Activated T-helper 1 cell treated with anti-CD3 and anti-CD28 coated beads, Interleukin-12 subunit alpha, Interleukin-12 subunit beta, Interleukin-2, Interleukin-4 antibody, amounts not matched to agents 30 ng/mL and 10 ng/mL and 1 ng/mL, durations not matched to agents 14 hours and 24 hours and 36 hours (primary cell): ENCODE measurements around the gene GRIK2. TPM values are rescaled to one million over a fixed set of nuclear protein-coding genes. Genes with fewer than 3 reads are reported as not detected.
"Not testable (repeated sequence)": the region's sequence is repeated elsewhere in the genome, so short reads cannot be mapped to it uniquely, and the experiment has no call there.

Source experiments
- DNase-seq: peaks from one replicate; pipeline ENCODE4 v3.0.0; 2021; ENCODE audit warnings: low spot score
- H3K27ac Mint-ChIP-seq: one replicate; pipeline ENCODE4 v1.8.0; 2021; ENCODE audit warnings: mild to moderate bottlenecking, mixed read lengths
- H3K27me3 Mint-ChIP-seq: one replicate; pipeline ENCODE4 v1.8.0; 2022; ENCODE audit warnings: mild to moderate bottlenecking, moderate library complexity, mixed read lengths; ENCODE audit not compliant: insufficient read depth
- H3K36me3 Mint-ChIP-seq: one replicate; pipeline ENCODE4 v1.8.0; 2021; ENCODE audit warnings: low read depth, mixed read lengths
- H3K4me1 Mint-ChIP-seq: one replicate; pipeline ENCODE4 v1.8.0; 2021; ENCODE audit warnings: low read depth, mixed read lengths
- H3K4me3 Mint-ChIP-seq: one replicate; pipeline ENCODE4 v1.8.0; 2021; ENCODE audit warnings: mild to moderate bottlenecking, moderate library complexity, mixed read lengths
- H3K9me3 Mint-ChIP-seq: one replicate; pipeline ENCODE4 v1.8.0; 2021; ENCODE audit warnings: mixed read lengths
- intact Hi-C: fragments of 100-400 bp; cut with micrococcal nuclease; formaldehyde crosslinking; loops from one replicate; pipeline ENCODE4 v1.15.1; 2024
- total RNA-seq: library from RNA; stranded (reverse); gene quantifications from 2 replicates; pipeline ENCODE4 v1.2.3, GENCODE V29; 2022

GRIK2 gene
- not detected in 2 replicates for total RNA-seq

GRCh38 chr6:101393251-101393828 lies at the start of gene GRIK2:
TSS of gene GRIK2 (plus strand) at chr6:101393708.
- Mint-ChIP-seq H3K36me3 (no peaks in the 10 kb centered on the region), H3K27me3 (peaks cover 31% of the 10 kb centered on the region), H3K9me3 (no peaks in the 10 kb centered on the region), H3K27ac (no peak within 1 kb of the TSS), H3K4me1 (no peaks in the 10 kb centered on the region), H3K4me3 (no peak within 1 kb of the TSS)
- no peak for DNase-seq
- intact Hi-C loops, result no loop called here

- no peak for DNase-seq
- H3K27me3 Mint-ChIP-seq, result no peaks in the 10 kb centered on the region
- intact Hi-C loops, result no loop called here
- no peak overlapping the region for H3K4me3 Mint-ChIP-seq
- H3K9me3 Mint-ChIP-seq, result no peaks in the 10 kb centered on the region
- H3K4me1 Mint-ChIP-seq, result no peaks in the 10 kb centered on the region
- H3K36me3 Mint-ChIP-seq, result no peaks in the 10 kb centered on the region
- H3K27ac Mint-ChIP-seq, result no peak overlapping the region
Observed at GRCh38 chr6:101344885-101345284, 48.6 kb upstream of the GRIK2 start.

- H3K9me3 Mint-ChIP-seq, result no peaks in the 10 kb centered on the region
- H3K36me3 Mint-ChIP-seq, result no peaks in the 10 kb centered on the region
- H3K4me1 Mint-ChIP-seq, result no peaks in the 10 kb centered on the region
- no peak for DNase-seq
- no peaks in the 10 kb centered on the region for H3K27me3 Mint-ChIP-seq
- no peak overlapping the region for H3K27ac Mint-ChIP-seq
- no peak overlapping the region for H3K4me3 Mint-ChIP-seq
- intact Hi-C loops, result no loop called here
Observed at GRCh38 chr6:101348816-101349215, 44.7 kb upstream of the GRIK2 start.

GRCh38 chr6:101350631-101351030 lies 42.9 kb upstream of the GRIK2 start:
- intact Hi-C loops, result not testable (repeated sequence)

GRCh38 chr6:101351173-101351572 lies 42.3 kb upstream of the GRIK2 start:
- Mint-ChIP-seq H3K4me1 (no peaks in the 10 kb centered on the region), H3K27me3 (no peaks in the 10 kb centered on the region), H3K36me3 (no peaks in the 10 kb centered on the region), H3K4me3 (no peak overlapping the region), H3K9me3 (no peaks in the 10 kb centered on the region), H3K27ac (no peak overlapping the region)
- DNase-seq, result no peak
- intact Hi-C loops, result no loop called here

More at GRCh38 chr6:101350631-101351030, 42.9 kb upstream of the GRIK2 start:
- not testable (repeated sequence) for H3K27ac Mint-ChIP-seq, H3K4me3 Mint-ChIP-seq, H3K9me3 Mint-ChIP-seq, H3K4me1 Mint-ChIP-seq, H3K36me3 Mint-ChIP-seq, DNase-seq, H3K27me3 Mint-ChIP-seq

- intact Hi-C loops, result no loop called here
Observed at GRCh38 chr6:101352316-101352715, 41.2 kb upstream of the GRIK2 start.

GRCh38 chr6:101365181-101365580 lies 28.3 kb upstream of the GRIK2 start:
- DNase-seq, result no peak
- intact Hi-C loops, result no loop called here
- Mint-ChIP-seq H3K36me3 (no peaks in the 10 kb centered on the region), H3K27ac (no peak overlapping the region), H3K4me1 (no peaks in the 10 kb centered on the region), H3K27me3 (no peaks in the 10 kb centered on the region), H3K4me3 (no peak overlapping the region), H3K9me3 (no peaks in the 10 kb centered on the region)

More at GRCh38 chr6:101352316-101352715, 41.2 kb upstream of the GRIK2 start:
- H3K27ac Mint-ChIP-seq, result no peak overlapping the region
- no peak overlapping the region for H3K4me3 Mint-ChIP-seq
- no peaks in the 10 kb centered on the region for H3K36me3 Mint-ChIP-seq
- DNase-seq, result no peak
- H3K4me1 Mint-ChIP-seq, result no peaks in the 10 kb centered on the region
- H3K27me3 Mint-ChIP-seq, result no peaks in the 10 kb centered on the region
- no peaks in the 10 kb centered on the region for H3K9me3 Mint-ChIP-seq

- Mint-ChIP-seq H3K4me3 (no peak overlapping the region), H3K27ac (no peak overlapping the region), H3K4me1 (no peaks in the 10 kb centered on the region), H3K27me3 (no peaks in the 10 kb centered on the region), H3K36me3 (no peaks in the 10 kb centered on the region), H3K9me3 (no peaks in the 10 kb centered on the region)
- DNase-seq, result no peak
- intact Hi-C loops, result no loop called here
Observed at GRCh38 chr6:101379926-101380325, 13.6 kb upstream of the GRIK2 start.

GRCh38 chr6:101380897-101381630 lies 12.4 kb upstream of the GRIK2 start:
- no peaks in the 10 kb centered on the region for H3K4me1 Mint-ChIP-seq
- intact Hi-C loops, result no loop called here
- no peaks in the 10 kb centered on the region for H3K36me3 Mint-ChIP-seq
- H3K9me3 Mint-ChIP-seq, result no peaks in the 10 kb centered on the region
- H3K27me3 Mint-ChIP-seq, result no peaks in the 10 kb centered on the region
- DNase-seq, result no peak
- no peak overlapping the region for H3K27ac Mint-ChIP-seq
- H3K4me3 Mint-ChIP-seq, result no peak overlapping the region

GRCh38 chr6:101383747-101384146 lies 9.8 kb upstream of the GRIK2 start:
- H3K4me1 Mint-ChIP-seq, intact Hi-C loops, H3K36me3 Mint-ChIP-seq, H3K27ac Mint-ChIP-seq, DNase-seq, H3K4me3 Mint-ChIP-seq, H3K27me3 Mint-ChIP-seq, H3K9me3 Mint-ChIP-seq: not testable (repeated sequence)

- Mint-ChIP-seq H3K27ac (no peak overlapping the region), H3K9me3 (no peaks in the 10 kb centered on the region), H3K4me3 (no peak overlapping the region), H3K4me1 (no peaks in the 10 kb centered on the region), H3K27me3 (peaks cover 8% of the 10 kb centered on the region), H3K36me3 (no peaks in the 10 kb centered on the region)
- intact Hi-C loops, result no loop called here
- DNase-seq, result no peak
Observed at GRCh38 chr6:101386982-101387381, 6.5 kb upstream of the GRIK2 start.

GRCh38 chr6:101391772-101392585 lies 1.5 kb upstream of the GRIK2 start:
- intact Hi-C loops, result no loop called here

GRCh38 chr6:101392586-101393230 lies 800 bp upstream of the GRIK2 start:
- intact Hi-C loops, result no loop called here
- no peak for DNase-seq
- Mint-ChIP-seq H3K4me3 (no peak overlapping the region), H3K4me1 (no peaks in the 10 kb centered on the region), H3K27ac (no peak overlapping the region), H3K27me3 (peaks cover 30% of the 10 kb centered on the region), H3K9me3 (no peaks in the 10 kb centered on the region), H3K36me3 (no peaks in the 10 kb centered on the region)

More at GRCh38 chr6:101391772-101392585, 1.5 kb upstream of the GRIK2 start:
- H3K4me1 Mint-ChIP-seq, result no peaks in the 10 kb centered on the region
- H3K9me3 Mint-ChIP-seq, result no peaks in the 10 kb centered on the region
- H3K27ac Mint-ChIP-seq, result no peak overlapping the region
- no peak for DNase-seq
- peaks cover 30% of the 10 kb centered on the region for H3K27me3 Mint-ChIP-seq
- H3K4me3 Mint-ChIP-seq, result no peak overlapping the region
- no peaks in the 10 kb centered on the region for H3K36me3 Mint-ChIP-seq
